PC-3 (cell line): ENCODE results near the gene GATA1. TPM values are rescaled to one million over a fixed set of nuclear protein-coding genes. Genes with fewer than 3 reads are reported as not detected.

Source experiments
- ATAC-seq: fragments of 200-7000 bp; cut with Tn5 transposase; 2 replicates; pipeline ENCODE4 v1.9.1; 2020; ENCODE audit warnings: mild to moderate bottlenecking, moderate library complexity
- BruUV-seq: library from RNA; stranded (reverse); fragments of 400-500 nt; replicated peaks from 2 replicates; lab custom pipeline; 2021; lab: Mats Ljungman, UMichigan
- CTCF ChIA-PET: fragments of 300-600 bp; sonication (Branson Sonifier 250); formaldehyde crosslinking; loops from one replicate; lab custom pipeline; 2022; ENCODE audit warnings: antibody characterized with exemption; lab: Charles Lee
- POLR2A ChIA-PET: fragments of 300-600 bp; sonication (Branson Sonifier 250); formaldehyde crosslinking; loops from one replicate; lab custom pipeline; 2022; ENCODE audit warnings: antibody characterized with exemption; ENCODE audit not compliant: unreplicated experiment; lab: Charles Lee
- DNase-seq: peaks from one replicate; pipeline ENCODE4 v3.0.0-alpha.2; 2015
- H2AFZ ChIP-seq: fragments of 300-600 bp; sonication (generic); 2 replicates; pipeline ENCODE4 v1.6.0; 2016; ENCODE audit warnings: antibody characterized with exemption, low read length
- H3F3A ChIP-seq: fragments of 300-600 bp; sonication (generic); one replicate; pipeline ENCODE4 v1.6.0; 2017; ENCODE audit warnings: antibody characterized with exemption, low read length, control low read depth, mild to moderate bottlenecking; ENCODE audit not compliant: unreplicated experiment
- H3K27ac ChIP-seq: fragments of 300-600 bp; sonication (generic); 2 replicates; pipeline ENCODE4 v1.5.1; 2016; ENCODE audit warnings: mild to moderate bottlenecking, low read length
- H3K27me3 ChIP-seq: fragments of 300-600 bp; sonication (generic); 2 replicates; pipeline ENCODE4 v1.6.1; 2016; ENCODE audit warnings: low read length, mixed read lengths
- H3K36me3 ChIP-seq: fragments of 300-600 bp; sonication (generic); 2 replicates; pipeline ENCODE4 v1.6.1; 2016; ENCODE audit warnings: low read depth, mixed run types, low read length, mixed read lengths
- H3K4me1 ChIP-seq: fragments of 300-600 bp; sonication (generic); 2 replicates; pipeline ENCODE4 v1.5.1; 2016; ENCODE audit warnings: low read length; ENCODE audit not compliant: insufficient read depth
- H3K4me2 ChIP-seq: fragments of 300-600 bp; sonication (generic); 2 replicates; pipeline ENCODE4 v1.6.0; 2016; ENCODE audit warnings: low read length
- H3K4me3 ChIP-seq: fragments of 300-600 bp; sonication (generic); 2 replicates; pipeline ENCODE4 v1.5.1; 2016; ENCODE audit warnings: mild to moderate bottlenecking, low read length, mixed read lengths
- H3K79me2 ChIP-seq: fragments of 300-600 bp; sonication (generic); 2 replicates; pipeline ENCODE4 v1.6.1; 2017; ENCODE audit warnings: low read length, mixed read lengths
- H3K9ac ChIP-seq: fragments of 300-600 bp; sonication (generic); 2 replicates; pipeline ENCODE4 v1.6.0; 2016; ENCODE audit warnings: mild to moderate bottlenecking, low read length
- H3K9me2 ChIP-seq: fragments of 300-600 bp; sonication (generic); replicated peaks from 2 replicates; pipeline ENCODE4 v1.6.1; 2016; ENCODE audit warnings: mixed run types, low read length, mixed read lengths
- H3K9me3 ChIP-seq: fragments of 300-600 bp; sonication (generic); 2 replicates; pipeline ENCODE4 v1.6.1; 2016; ENCODE audit warnings: low read length, mixed read lengths
- H4K20me1 ChIP-seq: fragments of 300-600 bp; sonication (generic); 2 replicates; pipeline ENCODE4 v1.6.1; 2016; ENCODE audit warnings: low read length, mixed read lengths
- CTCF ChIP-seq: fragments of 300-600 bp; sonication (generic); conservative IDR thresholded peaks from 2 replicates; pipeline ENCODE4 v1.5.1; 2017; ENCODE audit warnings: antibody characterized with exemption, low read depth, mild to moderate bottlenecking, low read length
- EZH2 ChIP-seq: fragments of 300-600 bp; sonication (generic); IDR thresholded peaks from one replicate; pipeline ENCODE4 v1.6.1; 2017; ENCODE audit warnings: antibody characterized with exemption, mild to moderate bottlenecking, low read length; ENCODE audit not compliant: unreplicated experiment
- EZH2phosphoT487 ChIP-seq: fragments of 300-600 bp; sonication (generic); IDR thresholded peaks from 2 replicates; pipeline ENCODE4 v1.6.1; 2018; ENCODE audit warnings: mild to moderate bottlenecking, antibody characterized with exemption, low read length, borderline replicate concordance
- intact Hi-C: fragments of 100-400 bp; cut with micrococcal nuclease; formaldehyde crosslinking; loops from 2 replicates; pipeline ENCODE4 v1.9.0; 2023
- total RNA-seq: library from RNA; depleted of rRNA; stranded (reverse); fragments of >200 nt; gene quantifications from 2 replicates; pipeline ENCODE4 v1.2.3, GENCODE V29; 2014

Gene GATA1
- total RNA-seq, 1 experiment from 2014 or later: not detected

DNA sequence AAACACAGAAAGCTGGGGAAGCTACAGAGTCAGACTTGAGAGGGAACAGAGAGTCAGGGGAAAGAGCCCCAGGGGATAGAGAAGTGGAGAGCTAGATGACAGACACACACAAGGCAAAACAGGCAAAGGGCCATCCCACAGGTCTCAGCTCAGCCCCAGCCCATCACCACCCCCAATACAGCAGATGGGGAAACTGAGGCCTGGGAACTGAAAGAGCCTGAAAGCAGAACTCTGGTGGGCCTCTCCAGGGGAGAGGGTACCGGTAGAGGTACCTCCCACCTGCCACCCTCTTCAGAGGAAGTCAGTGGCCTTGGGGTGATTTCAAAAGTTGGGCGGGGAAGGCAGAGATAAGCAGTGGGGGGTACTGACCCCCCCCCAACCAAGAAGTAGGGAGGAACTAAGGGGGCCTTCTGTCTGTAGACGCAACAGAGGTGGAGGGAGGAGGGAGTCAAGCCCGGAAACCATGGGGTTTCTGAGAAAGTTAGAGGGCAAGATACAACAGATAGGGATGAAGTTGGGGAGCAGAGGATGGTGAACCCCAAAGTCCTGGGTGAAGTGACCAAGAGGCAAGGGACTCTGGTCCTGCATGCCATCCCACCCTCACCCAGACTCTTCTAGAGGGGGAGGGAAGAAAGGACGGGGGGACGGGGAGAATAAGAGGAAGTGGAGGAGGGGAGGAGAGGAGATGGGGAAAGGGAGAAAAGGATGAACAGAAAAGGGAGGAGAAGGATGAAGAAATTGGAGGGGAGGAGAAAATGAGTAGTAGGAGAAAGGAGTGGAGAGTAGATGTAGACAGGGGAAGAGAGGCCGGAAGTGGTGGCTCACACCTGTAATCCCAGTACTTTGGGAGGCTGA lies 3.2 kb downstream of the GATA1 start:
- intact Hi-C loops: no loop called here
- Histone ChIP-seq H3K27ac (no peak overlapping the region), H3K79me2 (no peaks in the 10 kb centered on the region), H2AFZ (no peak overlapping the region), H4K20me1 (no peaks in the 10 kb centered on the region), H3K27me3 (no peaks in the 10 kb centered on the region), H3K4me3 (no peak overlapping the region), H3F3A (no peaks in the 10 kb centered on the region), H3K4me1 (peaks cover under 1% of the 10 kb centered on the region), H3K36me3 (no peaks in the 10 kb centered on the region), H3K9me2 (no peaks in the 10 kb centered on the region), H3K9me3 (no peaks in the 10 kb centered on the region), H3K4me2 (no peak overlapping the region), H3K9ac (no peak overlapping the region)
- TF ChIP-seq EZH2phosphoT487: no peak
- no peak for TF ChIP-seq CTCF
- no peak for TF ChIP-seq EZH2
- POLR2A ChIA-PET: interaction anchor here (0.6 kb wide), 1 partner anchor 12 kb away, joined by 3 read pairs; the partner anchor contains the start of gene HDAC6
- no peak for DNase-seq
- no peak for ATAC-seq
- CTCF ChIA-PET: no interaction called here
- BruUV-seq: no TSS peak

- BruUV-seq: no TSS peak
- ChIA-PET CTCF (no interaction called here), POLR2A (no interaction called here)
- Histone ChIP-seq H3K4me3 (no peak overlapping the region), H2AFZ (no peak overlapping the region), H3K9ac (no peak overlapping the region), H3K9me2 (no peaks in the 10 kb centered on the region), H3K36me3 (no peaks in the 10 kb centered on the region), H3K4me1 (peaks cover 9% of the 10 kb centered on the region), H3K79me2 (no peaks in the 10 kb centered on the region), H3K4me2 (no peak overlapping the region), H3K27me3 (no peaks in the 10 kb centered on the region), H3K9me3 (no peaks in the 10 kb centered on the region), H3K27ac (no peak overlapping the region), H4K20me1 (no peaks in the 10 kb centered on the region), H3F3A (no peaks in the 10 kb centered on the region)
- no peak for ATAC-seq
- intact Hi-C loops: no loop called here
- no peak for DNase-seq
- TF ChIP-seq EZH2: no peak
- no peak for TF ChIP-seq EZH2phosphoT487
- no peak for TF ChIP-seq CTCF
Observed at GRCh38 chrX:48790477-48790876, 4.1 kb downstream of the GATA1 start.
